GM18873 (cell line): ENCODE data around the gene FAM227A.

Experiments used
- ATAC-seq: cut with Tn5 transposase; IDR thresholded peaks from one replicate; pipeline ENCODE4 v1.9.1; 2021; ENCODE audit warnings: mild to moderate bottlenecking, moderate library complexity, moderate number of reproducible peaks; ENCODE audit not compliant: unreplicated experiment, low FRiP score

The FAM227A gene

GRCh38 chr22:38564669-38565068 is 91.5 kb downstream of the FAM227A start:
- no peak for ATAC-seq

DNA sequence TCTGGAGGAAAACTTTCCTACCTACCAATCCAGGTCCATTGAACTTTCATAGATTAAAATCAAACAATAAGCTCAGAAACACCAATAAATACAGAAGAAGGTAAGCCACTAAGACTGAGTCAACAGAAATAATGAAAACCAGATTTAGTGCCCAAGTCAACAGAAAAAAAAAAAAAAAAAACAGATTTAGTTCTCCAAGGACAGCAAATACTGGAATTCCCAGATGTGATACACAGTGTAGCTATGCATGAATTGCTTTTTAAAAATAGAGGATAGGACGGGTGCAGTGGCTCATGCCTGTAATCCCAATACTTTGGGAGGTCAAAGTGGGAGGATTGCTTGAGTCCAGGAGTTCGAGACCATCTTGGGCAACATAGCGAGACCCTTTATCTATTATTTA is 101.9 kb downstream of the FAM227A start:
- no peak for ATAC-seq

DNA sequence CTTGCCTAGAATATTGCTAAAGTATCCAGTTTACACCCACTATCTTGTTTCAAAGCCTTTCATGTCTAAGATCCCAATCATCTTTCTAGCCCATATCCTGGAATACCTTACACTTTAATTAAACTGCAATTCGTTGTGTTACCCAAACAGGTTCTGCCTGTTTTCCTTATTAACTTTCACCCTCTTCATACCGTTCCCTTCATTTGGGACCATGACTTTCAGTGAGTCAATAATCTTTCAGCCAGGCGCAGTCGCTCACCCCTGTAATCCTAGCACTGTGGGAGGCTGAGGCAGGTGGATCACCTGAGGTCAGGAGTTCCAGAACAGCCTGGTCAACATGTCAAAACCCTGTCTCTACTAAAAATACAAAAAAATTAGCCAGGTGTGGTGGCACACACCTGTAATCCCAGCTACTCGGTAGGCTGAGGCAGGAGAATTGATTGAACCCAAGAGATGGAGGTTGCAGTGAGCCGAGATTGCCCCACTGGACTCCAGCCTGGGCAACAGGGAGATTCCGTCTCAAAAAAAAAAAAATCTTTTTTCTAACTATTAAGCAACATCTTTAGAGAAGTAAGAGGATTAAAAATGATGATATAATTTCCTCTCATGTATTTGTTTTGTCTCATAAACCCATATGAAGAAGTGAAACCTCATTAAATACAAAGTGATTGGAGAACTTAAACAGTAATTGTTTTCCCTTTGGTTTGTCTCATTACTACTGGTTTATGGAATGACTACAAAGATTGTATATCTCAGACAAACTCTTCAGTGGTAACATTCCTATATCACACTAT is 106.9 kb downstream of the FAM227A start:
- ATAC-seq, result no peak

DNA sequence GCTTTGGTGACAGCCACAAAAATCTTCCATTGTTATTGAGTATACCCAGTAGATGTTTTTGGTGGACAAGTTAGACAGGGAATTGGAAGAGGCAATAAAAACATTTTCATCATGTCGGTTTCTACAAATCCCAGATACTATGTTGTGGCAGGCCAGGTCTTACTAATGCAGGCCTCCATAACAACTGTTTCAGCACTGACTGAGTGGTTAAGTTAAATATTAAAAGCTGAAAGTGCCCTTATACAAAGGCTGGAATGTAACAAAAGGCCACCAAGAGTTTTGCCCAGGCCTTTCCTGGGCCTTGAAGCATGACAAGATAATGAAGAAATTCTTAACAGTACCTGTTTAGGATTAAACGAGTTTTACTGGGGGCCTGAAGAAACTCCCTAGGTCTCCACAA is 115.5 kb downstream of the FAM227A start:
- ATAC-seq, result no peak

- ATAC-seq, result no peak
These were observed 124.8 kb downstream of the FAM227A start for GRCh38 chr22:38531251-38531938.
